Hepatocyte (in vitro differentiated cells): ENCODE results near the gene SPART.

Source experiments
- EZH2 ChIP-seq: fragments of 200-600 bp; sonication (generic); IDR thresholded peaks from 2 replicates; pipeline ENCODE4 v1.6.1; 2016; ENCODE audit warnings: antibody characterized with exemption, mild to moderate bottlenecking, borderline replicate concordance
- TF ChIP-seq, protein P1 (sequence below): fragments of 200-600 bp; sonication (generic); IDR thresholded peaks from 2 replicates; pipeline ENCODE4 v1.5.1; 2016; ENCODE audit warnings: antibody characterized with exemption, mild to moderate bottlenecking; ENCODE audit not compliant: poor library complexity

DNA sequence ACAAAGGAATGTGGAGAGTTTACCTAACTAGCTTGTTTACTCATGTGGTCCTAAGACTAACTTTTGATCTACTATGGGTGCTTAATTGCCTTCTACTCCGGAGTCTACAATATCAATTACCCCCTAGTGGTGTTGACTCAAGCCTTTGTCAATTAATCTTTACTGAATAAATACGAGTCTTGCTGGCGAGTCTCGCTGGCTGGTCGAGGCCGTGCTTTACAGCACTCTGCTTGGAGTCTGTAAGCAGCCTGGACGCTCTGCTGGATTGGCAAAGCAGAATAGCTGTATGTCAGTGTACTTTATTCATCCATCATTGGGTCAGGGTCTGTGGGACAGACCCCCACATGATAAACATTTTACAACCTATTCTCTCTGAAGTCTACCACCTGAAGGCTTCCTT lies 9.9 kb upstream of the SPART start:
- TF ChIP-seq, protein P1, sequence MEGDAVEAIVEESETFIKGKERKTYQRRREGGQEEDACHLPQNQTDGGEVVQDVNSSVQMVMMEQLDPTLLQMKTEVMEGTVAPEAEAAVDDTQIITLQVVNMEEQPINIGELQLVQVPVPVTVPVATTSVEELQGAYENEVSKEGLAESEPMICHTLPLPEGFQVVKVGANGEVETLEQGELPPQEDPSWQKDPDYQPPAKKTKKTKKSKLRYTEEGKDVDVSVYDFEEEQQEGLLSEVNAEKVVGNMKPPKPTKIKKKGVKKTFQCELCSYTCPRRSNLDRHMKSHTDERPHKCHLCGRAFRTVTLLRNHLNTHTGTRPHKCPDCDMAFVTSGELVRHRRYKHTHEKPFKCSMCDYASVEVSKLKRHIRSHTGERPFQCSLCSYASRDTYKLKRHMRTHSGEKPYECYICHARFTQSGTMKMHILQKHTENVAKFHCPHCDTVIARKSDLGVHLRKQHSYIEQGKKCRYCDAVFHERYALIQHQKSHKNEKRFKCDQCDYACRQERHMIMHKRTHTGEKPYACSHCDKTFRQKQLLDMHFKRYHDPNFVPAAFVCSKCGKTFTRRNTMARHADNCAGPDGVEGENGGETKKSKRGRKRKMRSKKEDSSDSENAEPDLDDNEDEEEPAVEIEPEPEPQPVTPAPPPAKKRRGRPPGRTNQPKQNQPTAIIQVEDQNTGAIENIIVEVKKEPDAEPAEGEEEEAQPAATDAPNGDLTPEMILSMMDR: no peak
- TF ChIP-seq EZH2: no peak
